IgD-negative memory B cell (primary cell): ENCODE measurements around the gene EHBP1. TPM values are rescaled to one million over a fixed set of nuclear protein-coding genes. Genes with fewer than 3 reads are reported as not detected.

Source experiments
- H3K27ac Mint-ChIP-seq, 3 donors: one replicate each; pipeline ENCODE4 v1.8.0; 2020 to 2022; ENCODE audit warnings: mild to moderate bottlenecking in 3 of 3, mixed read lengths in 3 of 3, moderate library complexity in 1 of 3
- H3K27me3 Mint-ChIP-seq: one replicate; pipeline ENCODE4 v1.8.0; 2021; ENCODE audit warnings: mixed read lengths
- H3K36me3 Mint-ChIP-seq: one replicate; pipeline ENCODE4 v1.8.0; 2020; ENCODE audit warnings: mild to moderate bottlenecking, mixed read lengths
- H3K4me1 Mint-ChIP-seq, 3 donors: one replicate each; pipeline ENCODE4 v1.8.0; 2020 to 2022; ENCODE audit warnings: mixed read lengths in 3 of 3, mild to moderate bottlenecking in 1 of 3
- H3K4me3 Mint-ChIP-seq, 4 donors: one replicate each; pipeline ENCODE4 v1.8.0; 2020 to 2022; ENCODE audit warnings: mild to moderate bottlenecking in 4 of 4, mixed read lengths in 4 of 4, moderate library complexity in 3 of 4
- H3K9me3 Mint-ChIP-seq, 3 donors: one replicate each; pipeline ENCODE4 v1.8.0; 2020 to 2021; ENCODE audit warnings: mixed read lengths in 3 of 3, mild to moderate bottlenecking in 1 of 3
- polyA plus RNA-seq: library from polyadenylated mRNA; unstranded; fragments of 300-500 nt; fragmentation: Illumina TruSeq; gene quantifications from one replicate; pipeline ENCODE4 v1.2.3, GENCODE V29; 2021

The EHBP1 gene
- polyA plus RNA-seq, 1 donor from 2014 or later, result 10.2 TPM

DNA sequence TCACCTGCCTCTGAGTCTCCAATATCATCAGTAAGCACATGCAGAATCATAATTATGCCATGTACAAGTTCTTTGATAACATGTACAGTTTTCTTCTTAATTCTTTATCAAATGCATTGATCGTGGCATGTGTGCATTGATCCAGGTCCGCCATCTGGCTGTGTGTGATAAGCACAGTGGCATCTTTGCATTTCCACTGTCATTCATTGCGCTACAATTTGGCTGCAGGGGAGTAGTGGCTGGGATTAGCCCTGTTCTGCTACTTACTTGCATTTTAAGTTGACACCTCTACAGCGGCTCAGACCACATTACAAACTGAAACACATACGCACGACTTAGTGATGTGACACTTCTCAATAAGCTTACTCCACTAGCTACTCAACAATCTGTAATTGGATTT, 261.5 kb downstream of the EHBP1 start:
- no peaks in the 10 kb centered on the region for H3K27me3 Mint-ChIP-seq
- H3K36me3 Mint-ChIP-seq, result no peaks in the 10 kb centered on the region
- no peaks in the 10 kb centered on the region for H3K9me3 Mint-ChIP-seq
- no peak overlapping the region for H3K4me3 Mint-ChIP-seq
- no peak overlapping the region for H3K27ac Mint-ChIP-seq
- no peaks in the 10 kb centered on the region for H3K4me1 Mint-ChIP-seq

DNA sequence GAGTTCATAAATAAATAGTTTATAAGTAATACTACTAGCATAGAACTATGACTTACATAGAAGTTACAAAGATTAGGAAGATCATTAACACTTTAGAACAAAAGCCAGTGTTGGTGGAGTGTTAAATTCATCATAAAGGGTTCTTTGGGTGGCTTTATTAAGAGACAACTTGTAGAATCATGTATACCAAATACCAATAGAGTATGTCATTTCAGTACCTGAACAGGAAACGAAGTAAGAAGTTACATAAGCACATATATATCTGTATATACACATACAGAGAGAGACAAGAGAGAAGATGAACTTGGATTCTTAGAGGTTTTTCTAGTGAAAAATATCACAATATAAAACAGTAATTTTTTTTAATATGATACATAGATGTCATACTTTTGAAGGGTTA, 262.7 kb downstream of the EHBP1 start:
- no peaks in the 10 kb centered on the region for H3K27me3 Mint-ChIP-seq
- no peak overlapping the region for H3K4me3 Mint-ChIP-seq
- no peaks in the 10 kb centered on the region for H3K4me1 Mint-ChIP-seq
- no peaks in the 10 kb centered on the region for H3K9me3 Mint-ChIP-seq
- no peaks in the 10 kb centered on the region for H3K36me3 Mint-ChIP-seq
- no peak overlapping the region for H3K27ac Mint-ChIP-seq

DNA sequence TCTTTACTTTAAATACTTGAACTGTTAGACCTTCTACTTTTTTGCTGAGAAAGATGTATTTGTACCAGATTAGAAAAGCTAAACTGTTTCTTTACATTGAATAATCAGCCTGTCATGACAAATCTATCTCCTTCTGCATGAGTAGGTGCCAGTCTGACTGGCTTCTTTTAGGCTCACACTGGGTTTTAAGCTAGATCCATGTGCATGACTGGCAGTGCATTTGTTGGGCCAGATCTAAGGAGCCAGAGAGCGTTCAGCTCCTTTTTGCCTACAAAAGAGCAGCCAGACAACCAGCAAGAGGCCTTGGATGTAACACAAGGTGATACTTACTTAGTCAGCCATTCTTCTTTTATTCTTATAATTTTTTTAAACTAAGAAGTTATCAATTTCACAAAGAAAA, 263.2 kb downstream of the EHBP1 start:
- H3K4me3 Mint-ChIP-seq, result no peak overlapping the region
- no peaks in the 10 kb centered on the region for H3K4me1 Mint-ChIP-seq
- no peak overlapping the region for H3K27ac Mint-ChIP-seq
- no peaks in the 10 kb centered on the region for H3K9me3 Mint-ChIP-seq
- no peaks in the 10 kb centered on the region for H3K27me3 Mint-ChIP-seq
- no peaks in the 10 kb centered on the region for H3K36me3 Mint-ChIP-seq

DNA sequence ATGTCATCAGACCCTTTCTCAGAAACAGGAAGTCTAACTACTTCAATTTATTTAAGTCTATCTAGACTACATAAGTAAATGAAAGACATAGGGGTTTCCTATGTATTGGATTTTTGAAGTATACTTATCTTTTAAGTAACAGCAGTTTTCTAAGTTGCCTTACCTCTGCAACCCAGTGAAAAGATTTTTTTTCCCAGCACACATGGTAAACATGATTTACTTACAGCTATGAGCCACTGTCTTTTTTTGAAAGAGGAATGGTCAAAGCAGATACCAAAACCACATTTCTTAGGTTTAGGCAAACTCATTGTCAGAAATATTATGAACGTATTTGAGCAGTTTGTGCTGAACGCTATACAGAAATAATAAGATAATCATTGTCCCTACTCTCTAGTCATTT, 266.4 kb downstream of the EHBP1 start:
- Mint-ChIP-seq H3K27ac (no peak overlapping the region), H3K9me3 (peaks cover 0 to 2% (median 0%) of the 10 kb centered on the region in 3 donors), H3K4me3 (no peak overlapping the region), H3K4me1 (no peaks in the 10 kb centered on the region), H3K27me3 (no peaks in the 10 kb centered on the region), H3K36me3 (no peaks in the 10 kb centered on the region)

DNA sequence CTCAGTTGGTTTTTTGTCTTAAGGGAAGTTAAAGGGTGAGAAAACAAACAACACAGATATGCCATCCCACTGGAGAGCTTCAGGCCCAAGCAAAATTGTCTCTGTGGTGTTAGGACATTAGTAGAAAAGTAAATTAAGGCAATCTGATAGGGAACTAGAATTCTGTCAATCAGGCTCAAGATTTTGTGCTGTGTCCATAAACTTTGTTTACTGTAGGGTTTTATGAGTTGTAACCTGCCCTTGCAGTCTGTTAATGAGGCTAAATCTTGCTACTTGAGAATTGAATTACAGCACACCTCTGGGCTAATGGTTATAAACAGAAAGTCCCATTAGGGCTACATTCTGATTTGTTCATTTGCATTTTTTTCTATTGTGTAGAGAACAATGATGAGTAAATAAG, 267.1 kb downstream of the EHBP1 start:
- Mint-ChIP-seq H3K27ac (no peak overlapping the region), H3K27me3 (no peaks in the 10 kb centered on the region), H3K4me1 (no peaks in the 10 kb centered on the region), H3K4me3 (no peak overlapping the region), H3K9me3 (peaks cover 0 to 2% (median 0%) of the 10 kb centered on the region in 3 donors), H3K36me3 (no peaks in the 10 kb centered on the region)

DNA sequence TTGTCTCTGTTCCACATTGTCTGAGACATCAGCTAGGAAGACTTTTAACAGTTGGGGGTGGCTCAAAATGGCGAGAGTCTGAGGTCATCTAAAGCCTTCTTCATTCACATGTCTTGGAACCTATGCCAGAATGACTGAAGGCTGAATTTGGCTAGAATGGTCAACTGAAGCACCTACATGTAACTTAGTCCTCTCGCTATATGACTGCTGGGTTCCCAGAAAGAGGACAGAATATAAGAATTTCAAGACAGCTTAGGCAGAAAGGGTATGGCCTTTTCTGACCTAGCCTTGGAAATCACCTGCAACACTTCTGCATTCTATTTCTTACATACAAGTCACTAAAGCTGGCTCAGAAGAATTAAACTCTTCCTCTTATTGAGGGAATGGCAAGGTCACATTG, 269.5 kb downstream of the EHBP1 start:
- no peak overlapping the region for H3K27ac Mint-ChIP-seq
- no peaks in the 10 kb centered on the region for H3K4me1 Mint-ChIP-seq

DNA sequence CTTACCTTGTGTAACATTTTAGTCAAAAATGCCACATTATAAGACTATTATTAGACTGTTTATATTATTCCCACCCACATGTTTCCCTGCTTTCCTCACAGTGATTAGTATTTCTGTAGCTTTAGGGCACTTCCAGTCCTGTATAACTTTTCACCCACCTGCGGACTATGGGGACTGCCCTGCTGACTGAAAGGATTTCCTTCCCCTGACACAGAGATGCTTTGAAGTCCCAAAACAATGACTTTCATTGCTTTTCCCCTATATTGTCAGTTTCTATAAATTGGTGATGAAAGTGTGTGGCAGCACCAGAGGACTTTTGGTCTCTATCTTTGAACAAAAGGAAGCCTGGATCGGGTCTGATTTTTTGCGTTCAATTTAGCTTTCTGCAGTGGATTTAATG, 286.1 kb downstream of the EHBP1 start:
- H3K4me3 Mint-ChIP-seq, result no peak overlapping the region

More for the DNA sequence above, 269.5 kb downstream of the EHBP1 start:
- Mint-ChIP-seq H3K36me3 (no peaks in the 10 kb centered on the region), H3K9me3 (peaks cover 0 to 2% (median 0%) of the 10 kb centered on the region in 3 donors), H3K4me3 (no peak overlapping the region), H3K27me3 (no peaks in the 10 kb centered on the region)

DNA sequence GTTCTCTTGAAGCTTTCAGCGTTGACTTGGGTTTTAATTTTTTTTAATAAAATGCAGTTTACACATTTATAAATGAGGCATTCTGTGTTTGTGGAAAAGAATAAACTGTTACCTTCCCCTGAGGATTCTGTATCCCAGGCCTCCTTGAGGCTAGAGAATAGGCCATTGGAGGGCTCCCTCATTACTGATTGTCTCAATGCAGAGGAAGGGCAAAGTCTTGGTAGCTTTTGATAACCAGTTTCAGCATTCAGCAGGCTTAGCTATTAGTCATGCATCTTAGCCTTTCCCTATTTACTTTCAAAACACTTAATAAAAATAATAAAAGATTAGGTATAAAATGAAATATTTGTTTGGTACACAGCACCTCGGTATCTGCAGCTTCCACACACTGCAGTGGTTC, 287.0 kb downstream of the EHBP1 start:
- no peaks in the 10 kb centered on the region for H3K27me3 Mint-ChIP-seq
- no peaks in the 10 kb centered on the region for H3K9me3 Mint-ChIP-seq
- H3K27ac Mint-ChIP-seq, result no peak overlapping the region
- H3K36me3 Mint-ChIP-seq, result peaks cover 13% of the 10 kb centered on the region
- H3K4me1 Mint-ChIP-seq, result no peaks in the 10 kb centered on the region
- no peak overlapping the region for H3K4me3 Mint-ChIP-seq

More for the DNA sequence above, 286.1 kb downstream of the EHBP1 start:
- Mint-ChIP-seq H3K36me3 (peaks cover 12% of the 10 kb centered on the region), H3K27ac (no peak overlapping the region), H3K4me1 (no peaks in the 10 kb centered on the region), H3K9me3 (no peaks in the 10 kb centered on the region), H3K27me3 (no peaks in the 10 kb centered on the region)

DNA sequence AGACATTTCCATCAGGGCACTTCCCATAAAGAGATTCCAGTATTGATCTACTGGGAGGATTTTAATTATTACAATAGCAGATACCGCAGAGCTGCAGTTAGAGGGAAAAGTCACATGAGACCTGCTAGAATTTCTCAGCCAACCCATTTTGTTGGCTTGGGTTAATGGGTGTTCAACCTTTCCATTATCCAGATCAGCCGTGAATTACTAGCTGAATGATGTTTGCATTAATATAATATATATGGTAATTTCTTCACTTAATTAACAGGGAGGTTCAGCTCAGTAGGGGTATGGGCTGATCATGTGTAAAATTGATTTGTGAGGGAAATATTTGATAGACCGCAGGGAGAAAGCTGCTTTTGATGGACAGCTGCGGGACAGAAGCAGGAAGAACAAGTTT, 288.7 kb downstream of the EHBP1 start:
- Mint-ChIP-seq H3K36me3 (peaks cover 13% of the 10 kb centered on the region), H3K4me1 (no peaks in the 10 kb centered on the region), H3K9me3 (no peaks in the 10 kb centered on the region), H3K27me3 (no peaks in the 10 kb centered on the region), H3K4me3 (no peak overlapping the region), H3K27ac (no peak overlapping the region)

DNA sequence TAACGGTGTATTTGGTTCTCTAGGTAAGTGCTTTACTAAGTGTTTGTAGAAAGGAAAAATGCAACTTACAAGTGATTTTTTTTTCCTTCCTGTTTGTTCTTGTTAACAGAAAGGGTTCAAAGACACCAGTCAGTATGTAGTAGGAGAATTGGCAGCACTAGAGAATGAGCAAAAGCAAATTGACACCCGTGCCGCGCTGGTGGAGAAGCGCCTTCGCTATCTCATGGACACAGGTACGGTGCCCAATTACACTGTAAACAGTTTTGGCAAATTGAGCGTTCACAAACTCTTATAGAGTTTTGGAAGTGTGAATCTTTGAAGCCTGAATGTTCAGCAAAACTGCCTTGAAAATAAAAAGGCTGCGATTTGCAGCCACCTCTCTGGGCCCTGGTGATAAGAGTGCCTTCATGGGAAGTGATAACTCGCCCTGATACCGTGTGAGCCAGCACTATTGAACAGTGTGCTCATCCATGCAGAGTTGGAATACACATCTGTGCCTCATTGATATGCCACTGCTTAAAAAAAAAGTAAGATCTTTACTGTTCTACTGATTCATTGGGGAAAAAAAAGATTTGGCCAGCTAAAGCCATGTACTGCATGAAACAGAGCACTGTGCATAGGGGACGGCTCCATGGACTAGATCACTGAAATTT, 291.1 kb downstream of the EHBP1 start:
- peaks cover 14% of the 10 kb centered on the region for H3K36me3 Mint-ChIP-seq
- no peaks in the 10 kb centered on the region for H3K9me3 Mint-ChIP-seq

DNA sequence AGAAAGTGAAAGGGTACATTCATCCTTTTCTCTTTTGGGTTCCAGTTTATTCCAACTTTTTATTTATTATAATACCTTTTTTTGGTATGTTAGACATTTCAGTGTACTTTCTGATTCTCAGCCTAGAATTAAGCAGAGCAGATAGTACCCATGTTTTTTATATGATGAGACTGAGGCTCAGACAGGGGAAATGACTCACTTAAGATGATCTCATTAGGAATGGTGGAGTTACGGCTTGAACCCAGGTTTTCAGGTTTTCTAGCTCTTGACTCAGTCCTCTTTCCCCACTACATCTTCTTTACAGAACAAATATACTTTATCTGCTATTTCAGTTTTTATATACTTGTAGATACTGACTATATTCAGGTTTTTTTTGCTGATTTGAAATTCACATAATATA, 293.4 kb downstream of the EHBP1 start:
- H3K27ac Mint-ChIP-seq, result no peak overlapping the region
- H3K4me3 Mint-ChIP-seq, result no peak overlapping the region
- H3K36me3 Mint-ChIP-seq, result peaks cover 16% of the 10 kb centered on the region
- H3K9me3 Mint-ChIP-seq, result no peaks in the 10 kb centered on the region
- H3K27me3 Mint-ChIP-seq, result no peaks in the 10 kb centered on the region
- no peaks in the 10 kb centered on the region for H3K4me1 Mint-ChIP-seq

More for the DNA sequence above, 291.1 kb downstream of the EHBP1 start:
- Mint-ChIP-seq H3K4me3 (no peak overlapping the region), H3K4me1 (no peaks in the 10 kb centered on the region), H3K27me3 (no peaks in the 10 kb centered on the region), H3K27ac (no peak overlapping the region)

DNA sequence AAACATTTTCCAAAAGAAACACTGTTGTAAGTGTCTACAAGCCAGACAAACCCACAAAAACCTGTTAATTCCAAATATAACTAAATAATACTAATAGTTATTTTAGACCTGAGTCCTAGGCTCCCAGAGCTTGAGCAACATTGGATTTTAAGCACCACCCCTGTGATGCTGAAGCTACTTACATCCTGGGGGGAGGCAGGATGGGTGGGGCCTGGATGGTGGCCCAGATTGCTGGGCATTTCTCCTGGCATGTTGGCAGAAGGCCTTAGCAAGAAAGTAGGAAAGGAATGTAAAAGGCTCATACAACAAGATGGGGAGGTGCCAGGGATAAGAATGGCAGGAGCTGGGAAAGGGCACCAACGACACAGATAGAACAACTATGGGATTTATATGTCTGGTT, 294.4 kb downstream of the EHBP1 start:
- Mint-ChIP-seq H3K36me3 (peaks cover 14% of the 10 kb centered on the region), H3K27me3 (no peaks in the 10 kb centered on the region), H3K4me1 (no peaks in the 10 kb centered on the region), H3K27ac (no peak overlapping the region), H3K4me3 (no peak overlapping the region), H3K9me3 (no peaks in the 10 kb centered on the region)

DNA sequence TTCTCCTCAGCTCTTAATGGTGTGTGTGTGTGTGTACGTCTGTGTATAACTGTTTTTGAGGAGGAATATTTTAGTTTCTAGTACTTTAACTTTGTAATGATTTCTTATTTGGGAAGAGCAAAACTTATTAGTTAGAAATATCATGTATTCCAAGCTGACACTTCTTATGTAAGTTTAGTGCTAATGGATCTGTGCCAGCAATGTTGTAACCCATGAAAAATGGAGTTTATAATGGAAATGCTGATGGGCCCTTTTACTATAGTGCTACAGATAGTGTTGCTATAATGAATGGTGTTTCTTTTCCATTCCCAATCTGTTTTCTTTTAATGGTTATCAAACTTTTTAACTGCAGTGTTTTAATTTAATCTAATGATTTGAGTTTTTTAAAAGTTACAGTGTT, 295.3 kb downstream of the EHBP1 start:
- H3K4me3 Mint-ChIP-seq, result no peak overlapping the region
- H3K27me3 Mint-ChIP-seq, result no peaks in the 10 kb centered on the region
- no peak overlapping the region for H3K27ac Mint-ChIP-seq
- H3K36me3 Mint-ChIP-seq, result peaks cover 11% of the 10 kb centered on the region
- no peaks in the 10 kb centered on the region for H3K4me1 Mint-ChIP-seq
- H3K9me3 Mint-ChIP-seq, result no peaks in the 10 kb centered on the region

DNA sequence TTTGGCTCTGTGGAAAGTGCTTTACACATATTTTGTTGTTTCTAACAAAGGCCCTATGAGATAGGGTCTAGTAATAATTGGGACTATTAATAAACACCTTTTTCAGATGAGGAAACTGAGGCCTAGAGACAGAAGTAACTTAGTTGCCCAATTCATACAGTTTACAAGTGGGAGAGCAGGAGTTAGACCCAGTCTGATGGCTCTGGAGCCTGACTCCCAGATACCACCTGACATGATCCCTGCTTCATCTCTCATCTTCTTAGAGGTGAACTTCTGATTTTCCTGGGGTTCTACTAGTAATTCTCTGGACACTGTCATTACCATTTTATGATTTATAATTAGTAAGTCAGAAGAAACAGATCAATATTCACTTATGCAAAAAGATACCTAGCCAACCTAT, 296.1 kb downstream of the EHBP1 start:
- no peak overlapping the region for H3K27ac Mint-ChIP-seq
- H3K4me1 Mint-ChIP-seq, result no peaks in the 10 kb centered on the region
- H3K36me3 Mint-ChIP-seq, result peaks cover 7% of the 10 kb centered on the region
- H3K9me3 Mint-ChIP-seq, result no peaks in the 10 kb centered on the region
- H3K4me3 Mint-ChIP-seq, result no peak overlapping the region
- no peaks in the 10 kb centered on the region for H3K27me3 Mint-ChIP-seq

DNA sequence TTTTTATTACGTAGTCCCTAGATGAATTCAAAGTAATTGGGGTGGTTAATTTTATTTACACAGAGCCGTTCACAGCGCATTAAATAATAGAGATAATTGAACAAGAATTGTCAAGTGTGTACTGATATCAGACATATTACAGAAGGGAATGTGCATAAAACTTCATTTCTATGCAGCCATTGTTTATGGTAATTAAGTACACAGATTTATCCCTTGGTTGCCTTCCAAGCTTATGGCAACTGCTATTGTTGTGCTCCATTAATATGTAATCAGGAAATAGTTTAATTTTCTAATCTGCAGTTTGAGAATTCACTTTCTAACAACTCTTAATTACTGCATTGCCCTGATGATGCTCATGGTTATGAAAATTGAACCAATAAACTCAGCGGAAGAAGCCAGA, 297.8 kb downstream of the EHBP1 start:
- H3K4me1 Mint-ChIP-seq, result no peaks in the 10 kb centered on the region
- H3K9me3 Mint-ChIP-seq, result no peaks in the 10 kb centered on the region
- H3K27ac Mint-ChIP-seq, result no peak overlapping the region
- peaks cover 4% of the 10 kb centered on the region for H3K36me3 Mint-ChIP-seq
- H3K27me3 Mint-ChIP-seq, result no peaks in the 10 kb centered on the region
- no peak overlapping the region for H3K4me3 Mint-ChIP-seq

DNA sequence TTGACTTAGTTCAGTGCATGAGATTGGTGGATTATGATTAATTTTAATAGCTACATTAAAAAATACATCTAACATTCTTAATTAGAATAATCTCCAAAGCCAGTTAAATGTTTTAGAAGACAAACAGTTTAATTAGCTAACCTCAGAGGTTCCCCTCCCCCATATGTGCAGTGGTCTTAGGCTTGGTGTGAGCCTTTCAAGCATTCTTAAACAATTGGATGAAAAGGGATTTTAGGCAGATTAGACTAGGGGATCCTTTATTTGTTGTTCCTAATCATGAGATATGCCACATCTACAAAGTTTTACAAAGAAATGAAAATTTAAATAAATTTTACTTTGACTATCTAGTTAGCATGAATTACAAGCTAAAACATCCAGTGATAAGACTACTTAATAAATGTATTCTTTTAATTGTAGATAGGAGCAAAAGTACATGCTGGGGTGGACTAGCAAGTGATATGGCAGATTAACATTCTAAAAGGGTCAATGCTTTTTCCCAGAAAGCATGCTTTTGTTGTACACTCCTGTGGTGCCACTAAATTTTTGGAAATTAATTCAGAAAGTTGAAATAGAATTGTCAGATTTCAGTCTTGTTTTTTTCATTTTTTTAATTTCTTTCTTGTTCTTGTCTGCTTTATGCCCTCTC, 302.4 kb downstream of the EHBP1 start:
- Mint-ChIP-seq H3K27ac (no peak overlapping the region), H3K4me3 (no peak overlapping the region), H3K27me3 (no peaks in the 10 kb centered on the region), H3K36me3 (peaks cover 5% of the 10 kb centered on the region), H3K4me1 (no peaks in the 10 kb centered on the region), H3K9me3 (no peaks in the 10 kb centered on the region)
